MM.1S (cell line): ENCODE measurements around the gene MAS1.

Source experiments
- EZH2 ChIP-seq: fragments of 300-600 bp; sonication (generic); optimal IDR thresholded peaks from 2 replicates; pipeline ENCODE3; 2017; ENCODE audit warnings: low read depth, mild to moderate bottlenecking, antibody characterized with exemption, low read length, mixed read lengths
- TF ChIP-seq, protein P1 (sequence below): fragments of 300-600 bp; sonication (generic); IDR thresholded peaks from 2 replicates; pipeline ENCODE4 v1.5.1; 2016; ENCODE audit warnings: antibody characterized with exemption, low read length, mixed read lengths

DNA sequence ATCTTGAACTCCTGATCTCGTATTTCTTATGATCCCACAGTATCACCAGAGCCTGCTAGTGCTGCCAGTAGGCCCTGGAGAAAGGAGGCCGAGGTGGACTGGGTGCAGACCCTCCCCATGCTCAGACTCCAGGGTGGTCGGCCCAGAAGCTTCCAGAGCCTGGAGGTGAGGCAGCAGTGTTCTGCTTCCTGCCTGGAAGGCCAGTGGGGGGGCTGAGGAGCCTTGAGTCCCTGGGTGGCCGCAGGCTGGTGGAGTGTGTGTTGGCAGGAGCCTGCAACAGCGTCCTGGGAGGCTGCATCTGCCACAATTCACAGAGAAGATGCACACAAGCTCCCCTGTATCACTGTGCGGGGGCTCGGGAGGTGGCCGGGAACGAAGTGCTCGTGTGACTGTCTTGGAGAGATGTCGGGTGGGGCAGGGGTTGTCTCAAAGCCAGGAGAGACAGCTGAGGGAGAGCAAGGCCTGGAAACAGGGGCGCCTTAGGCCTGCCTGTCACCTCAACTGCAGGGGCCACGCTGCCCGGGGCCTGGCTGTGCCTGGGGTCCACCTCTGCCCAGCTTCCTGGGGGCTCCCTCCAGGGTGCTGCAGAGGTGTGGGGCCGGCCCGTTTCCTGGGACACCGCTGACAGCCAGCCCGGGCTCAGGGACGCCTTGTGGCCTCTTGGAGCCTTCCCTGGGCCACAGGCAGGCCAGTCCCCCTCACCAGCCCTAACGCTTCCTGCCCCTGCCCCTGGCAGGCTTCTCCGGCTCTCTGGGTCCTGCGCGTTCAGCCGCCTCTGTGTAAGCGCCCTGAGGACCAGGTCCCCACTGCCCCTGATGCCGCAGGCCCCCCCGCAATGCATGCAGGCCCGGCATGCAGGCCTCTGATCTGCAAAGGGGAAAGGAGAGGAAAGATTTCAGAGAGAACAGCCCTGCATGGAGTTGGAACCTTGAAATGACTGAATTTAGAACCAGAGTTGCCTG, 24.2 kb upstream of the MAS1 start:
- TF ChIP-seq, protein P1, sequence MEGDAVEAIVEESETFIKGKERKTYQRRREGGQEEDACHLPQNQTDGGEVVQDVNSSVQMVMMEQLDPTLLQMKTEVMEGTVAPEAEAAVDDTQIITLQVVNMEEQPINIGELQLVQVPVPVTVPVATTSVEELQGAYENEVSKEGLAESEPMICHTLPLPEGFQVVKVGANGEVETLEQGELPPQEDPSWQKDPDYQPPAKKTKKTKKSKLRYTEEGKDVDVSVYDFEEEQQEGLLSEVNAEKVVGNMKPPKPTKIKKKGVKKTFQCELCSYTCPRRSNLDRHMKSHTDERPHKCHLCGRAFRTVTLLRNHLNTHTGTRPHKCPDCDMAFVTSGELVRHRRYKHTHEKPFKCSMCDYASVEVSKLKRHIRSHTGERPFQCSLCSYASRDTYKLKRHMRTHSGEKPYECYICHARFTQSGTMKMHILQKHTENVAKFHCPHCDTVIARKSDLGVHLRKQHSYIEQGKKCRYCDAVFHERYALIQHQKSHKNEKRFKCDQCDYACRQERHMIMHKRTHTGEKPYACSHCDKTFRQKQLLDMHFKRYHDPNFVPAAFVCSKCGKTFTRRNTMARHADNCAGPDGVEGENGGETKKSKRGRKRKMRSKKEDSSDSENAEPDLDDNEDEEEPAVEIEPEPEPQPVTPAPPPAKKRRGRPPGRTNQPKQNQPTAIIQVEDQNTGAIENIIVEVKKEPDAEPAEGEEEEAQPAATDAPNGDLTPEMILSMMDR, result no peak
- TF ChIP-seq EZH2, result no peak
